ENCODE data around the gene HLCS. TPM values are rescaled to one million over a fixed set of nuclear protein-coding genes. Genes with fewer than 3 reads are reported as not detected.

The HLCS gene
- total and polyA plus RNA-seq, 2 of the 8 experiments (the other 6 are each of a cell fraction or from before 2014, with no cell fraction given) = 4.7 to 12.2 TPM

- no peak for TF ChIP-seq CHD7 (IDR thresholded peaks at IDR 0.05; ENCODE audit: insufficient replicate concordance, low read length)
- no peak for TF ChIP-seq GABPA (IDR thresholded peaks at IDR 0.05; ENCODE audit: borderline replicate concordance, insufficient read depth, low read length)
- TF ChIP-seq EZH2 (IDR thresholded peaks at IDR 0.05; ENCODE audit: low read depth, low read length, severe bottlenecking) = no peak
- no peak for TF ChIP-seq E2F6 (IDR thresholded peaks at IDR 0.05)
- TF ChIP-seq GTF2F1 (IDR thresholded peaks at IDR 0.05; ENCODE audit: borderline replicate concordance, low read depth, low read length) = no peak
- TF ChIP-seq PHF8 (conservative IDR thresholded peaks at IDR 0.05; ENCODE audit: low read depth, low read length) = no peak
- no peak for TF ChIP-seq SIN3A (conservative IDR thresholded peaks at IDR 0.05 in 1 of 2, IDR thresholded peaks at IDR 0.05 in 1 of 2; ENCODE audit: low read depth in 1 of 2, low read length in 2 of 2)
- TF ChIP-seq MAX (IDR thresholded peaks at IDR 0.05) = no peak
- TF ChIP-seq KDM4A (IDR thresholded peaks at IDR 0.05; ENCODE audit: low read depth, low read length, severe bottlenecking) = no peak
These were observed 162.5 kb downstream of the HLCS start (continued) for GRCh38 chr21:36803816-36804439.

All from H1 (cell line).